HG02970 (cell line): ENCODE data around the gene ZKSCAN5.
A peak's percentile ranks its signal among the peaks of the same experiment; 100 is the strongest.

Experiments used
- ATAC-seq: cut with Tn5 transposase; IDR thresholded peaks from one replicate; pipeline ENCODE4 v1.9.1; 2021; ENCODE audit warnings: mild to moderate bottlenecking, moderate library complexity, moderate number of reproducible peaks; ENCODE audit not compliant: unreplicated experiment, low FRiP score

Gene ZKSCAN5

GRCh38 chr7:99504603-99505323 lies at the start of gene ZKSCAN5:
ZKSCAN5 (plus strand) TSS chr7:99504662; CDS start chr7:99506045, 1,383 bp downstream.
- peak; percentile 76 for ATAC-seq

- ATAC-seq, result no peak
Measured at GRCh38 chr7:99455874-99456273, 48.6 kb upstream of the ZKSCAN5 start.

- no peak for ATAC-seq
Measured at GRCh38 chr7:99456288-99456687, 48.2 kb upstream of the ZKSCAN5 start.

- no peak for ATAC-seq
Measured at GRCh38 chr7:99457050-99457649, 47.3 kb upstream of the ZKSCAN5 start.

GRCh38 chr7:99457650-99458493 lies 46.6 kb upstream of the ZKSCAN5 start:
- no peak for ATAC-seq

- no peak for ATAC-seq
Measured at GRCh38 chr7:99459087-99459486, 45.4 kb upstream of the ZKSCAN5 start.

GRCh38 chr7:99460651-99461050 lies 43.8 kb upstream of the ZKSCAN5 start:
- ATAC-seq, result no peak

GRCh38 chr7:99461221-99461620 lies 43.2 kb upstream of the ZKSCAN5 start:
- ATAC-seq, result no peak

- no peak for ATAC-seq
Measured at GRCh38 chr7:99465421-99465768, 39.1 kb upstream of the ZKSCAN5 start.

GRCh38 chr7:99468336-99468918 lies 36.0 kb upstream of the ZKSCAN5 start:
- ATAC-seq, result no peak

GRCh38 chr7:99469381-99470065 lies 34.9 kb upstream of the ZKSCAN5 start:
- ATAC-seq, result no peak

GRCh38 chr7:99472561-99473314 lies 31.7 kb upstream of the ZKSCAN5 start, which contains the start of gene ZNF789:
ZNF789 (plus strand) TSS chr7:99472890; CDS start chr7:99476457, 3,567 bp downstream.
- peak; percentile 91 for ATAC-seq

GRCh38 chr7:99473315-99473596 lies 31.2 kb upstream of the ZKSCAN5 start:
- ATAC-seq, result no peak

- no peak for ATAC-seq
Measured at GRCh38 chr7:99476107-99476506, 28.4 kb upstream of the ZKSCAN5 start.

GRCh38 chr7:99478464-99479440 lies 25.7 kb upstream of the ZKSCAN5 start:
- ATAC-seq, result no peak

- ATAC-seq, result no peak
Measured at GRCh38 chr7:99485094-99485493, 19.4 kb upstream of the ZKSCAN5 start.

- no peak for ATAC-seq
Measured at GRCh38 chr7:99489235-99489634, 15.2 kb upstream of the ZKSCAN5 start.

- no peak for ATAC-seq
Measured at GRCh38 chr7:99490878-99491277, 13.6 kb upstream of the ZKSCAN5 start.

GRCh38 chr7:99493823-99494222 lies 10.6 kb upstream of the ZKSCAN5 start:
- no peak for ATAC-seq
